ENCODE measurements around the gene LINGO3.

The LINGO3 gene

GRCh38 chr19:2344381-2344870, 36.5 kb upstream of the LINGO3 start:
- no peak overlapping the region for H3K4me3 ChIP-seq (ENCODE audit: low read depth, low read length)
- TF ChIP-seq CTCF (IDR thresholded peaks at IDR 0.05; ENCODE audit: control insufficient read depth, extremely low read depth, insufficient read depth): no peak
- no peak for DNase-seq (ENCODE audit: low read depth)

GRCh38 chr19:2343289-2343982, 35.5 kb upstream of the LINGO3 start:
- TF ChIP-seq CTCF (IDR thresholded peaks at IDR 0.05; ENCODE audit: control insufficient read depth, extremely low read depth, insufficient read depth): no peak
- no peak for DNase-seq (ENCODE audit: low read depth)
- H3K4me3 ChIP-seq (ENCODE audit: low read depth, low read length): no peak overlapping the region

- no peak for DNase-seq (ENCODE audit: low read depth)
- H3K4me3 ChIP-seq (ENCODE audit: low read depth, low read length): no peak overlapping the region
- no peak for TF ChIP-seq CTCF (IDR thresholded peaks at IDR 0.05; ENCODE audit: control insufficient read depth, extremely low read depth, insufficient read depth)
Measured at GRCh38 chr19:2342656-2343288, 34.8 kb upstream of the LINGO3 start.

DNA sequence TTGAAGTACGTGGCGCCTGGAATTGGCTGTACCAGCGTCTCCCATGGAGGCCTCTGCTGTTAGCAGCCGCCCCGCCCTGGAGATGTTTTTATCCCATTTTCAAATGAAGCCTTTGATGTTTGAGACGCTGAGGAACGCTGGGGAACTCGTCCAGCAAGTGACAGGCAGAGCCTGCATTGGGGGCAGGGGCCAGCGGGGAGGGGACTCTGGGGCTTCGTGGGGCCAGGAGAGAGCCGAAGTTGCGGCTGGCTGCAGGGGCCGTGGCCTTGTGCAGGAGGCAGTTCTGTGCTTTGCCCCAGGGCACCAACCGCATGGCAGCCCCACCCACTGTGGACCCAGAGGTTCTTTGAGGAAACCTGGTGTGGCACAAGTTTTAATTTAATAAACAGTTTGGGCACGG, 34.0 kb upstream of the LINGO3 start:
- no peak overlapping the region for H3K4me3 ChIP-seq (ENCODE audit: low read depth, low read length)
- DNase-seq (ENCODE audit: low read depth): no peak
- TF ChIP-seq CTCF (IDR thresholded peaks at IDR 0.05; ENCODE audit: control insufficient read depth, extremely low read depth, insufficient read depth): no peak

- TF ChIP-seq CTCF (IDR thresholded peaks at IDR 0.05; ENCODE audit: control insufficient read depth, extremely low read depth, insufficient read depth): no peak
- H3K4me3 ChIP-seq (ENCODE audit: low read depth, low read length): no peak overlapping the region
- no peak for DNase-seq (ENCODE audit: low read depth)
Measured at GRCh38 chr19:2341244-2341751, 33.3 kb upstream of the LINGO3 start.

DNA sequence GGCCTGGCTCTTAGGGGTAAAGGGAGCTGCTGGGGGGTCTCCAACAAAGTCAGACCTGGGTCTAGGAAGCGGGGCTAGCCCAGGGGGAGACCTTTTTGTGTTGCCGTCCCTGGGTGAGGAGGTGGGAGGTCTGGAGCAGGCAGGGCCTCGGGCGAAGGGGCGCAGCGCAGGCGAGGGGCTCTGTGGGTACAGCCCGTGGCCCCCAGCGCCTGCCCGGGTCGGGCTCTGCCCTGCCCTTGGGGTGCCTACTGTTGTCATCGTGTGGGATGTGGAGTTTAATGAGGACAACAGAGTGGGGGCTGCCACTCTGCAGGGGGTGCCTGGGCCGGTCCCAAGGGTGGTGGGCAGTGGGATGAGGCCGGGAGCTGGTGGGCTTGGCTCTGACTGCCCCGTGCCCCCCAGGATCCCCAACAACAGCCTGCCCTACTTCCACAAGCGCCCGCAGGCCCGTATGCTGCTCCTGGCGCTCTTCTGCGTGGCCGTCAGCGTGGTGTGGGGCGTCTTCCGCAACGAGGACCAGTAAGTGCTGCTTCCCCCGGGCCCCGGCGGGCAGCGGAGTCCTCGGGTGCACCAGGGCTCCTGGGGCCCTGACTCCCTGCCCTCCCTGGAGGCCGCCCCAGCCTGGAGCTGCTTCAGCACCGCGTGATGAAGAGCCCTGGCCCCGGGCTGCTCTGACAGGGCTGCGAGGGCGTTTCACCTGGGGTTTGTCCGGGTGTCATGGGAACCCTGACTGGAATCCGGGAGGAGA, 32.7 kb upstream of the LINGO3 start:
- no peak overlapping the region for H3K4me3 ChIP-seq (ENCODE audit: low read depth, low read length)
- TF ChIP-seq CTCF (IDR thresholded peaks at IDR 0.05; ENCODE audit: control insufficient read depth, extremely low read depth, insufficient read depth): no peak
- DNase-seq (ENCODE audit: low read depth): no peak

Measured in LNCaP clone FGC (cell line).